Measurements from ENCODE around the gene ZNF532. TPM values are rescaled to one million over a fixed set of nuclear protein-coding genes. Genes with fewer than 3 reads are reported as not detected.

Gene ZNF532
- total RNA-seq, 6 donors from 2014 or later = 35.6 to 76.5 (median 42.9) TPM

- no peaks in the 10 kb centered on the region for H3K27me3 ChIP-seq
- WGBS, 2 donors = 87 to 95% methylated on average over 4 to 9 of the region's 9 CpGs
- peaks cover 0 to 14% (median 10%) of the 10 kb centered on the region in 4 donors for H3K4me1 ChIP-seq
- H3K9me3 ChIP-seq = no peaks in the 10 kb centered on the region
- DNase-seq (peak in 1 of 2 donors; percentile 56), ATAC-seq (ENCODE audit: low FRiP score in 2 of 2) (peak in 1 of 2 donors; percentile 25)
- peak overlapping the region in 1 of 4 donors; percentile 23 for H3K27ac ChIP-seq
- H3K4me3 ChIP-seq = no peak overlapping the region
- TF ChIP-seq POLR2A (IDR thresholded peaks at IDR 0.05) (no peak), CTCF (IDR thresholded peaks at IDR 0.05) (no peak), EP300 (IDR thresholded peaks at IDR 0.05) (no peak), POLR2AphosphoS5 (IDR thresholded peaks at IDR 0.05) (no peak)
- peaks cover 0 to 13% (median 5%) of the 10 kb centered on the region in 4 donors for H3K36me3 ChIP-seq
These were observed 33.5 kb downstream of the ZNF532 start for GRCh38 chr18:58898010-58898799.

- TF ChIP-seq CTCF (IDR thresholded peaks at IDR 0.05) = no peak
- TF ChIP-seq POLR2A (IDR thresholded peaks at IDR 0.05) = no peak
- TF ChIP-seq EP300 (IDR thresholded peaks at IDR 0.05) = no peak
- no peak for TF ChIP-seq POLR2AphosphoS5 (IDR thresholded peaks at IDR 0.05)
- DNase-seq (no peak), ATAC-seq (ENCODE audit: low FRiP score in 2 of 2) (peak in 1 of 2 donors; percentile 51)
- Histone ChIP-seq H3K4me3 (no peak overlapping the region), H3K27ac (peak overlapping the region in 1 of 4 donors; percentile 46), H3K27me3 (no peaks in the 10 kb centered on the region), H3K9me3 (no peaks in the 10 kb centered on the region), H3K4me1 (peaks cover 0 to 8% (median 7%) of the 10 kb centered on the region in 4 donors), H3K36me3 (peaks cover 0 to 13% (median 5%) of the 10 kb centered on the region in 4 donors)
- 66 to 90% methylated on average over 11 of the region's 11 CpGs for WGBS, 2 donors
These were observed 35.5 kb downstream of the ZNF532 start for GRCh38 chr18:58900015-58900649.

DNA sequence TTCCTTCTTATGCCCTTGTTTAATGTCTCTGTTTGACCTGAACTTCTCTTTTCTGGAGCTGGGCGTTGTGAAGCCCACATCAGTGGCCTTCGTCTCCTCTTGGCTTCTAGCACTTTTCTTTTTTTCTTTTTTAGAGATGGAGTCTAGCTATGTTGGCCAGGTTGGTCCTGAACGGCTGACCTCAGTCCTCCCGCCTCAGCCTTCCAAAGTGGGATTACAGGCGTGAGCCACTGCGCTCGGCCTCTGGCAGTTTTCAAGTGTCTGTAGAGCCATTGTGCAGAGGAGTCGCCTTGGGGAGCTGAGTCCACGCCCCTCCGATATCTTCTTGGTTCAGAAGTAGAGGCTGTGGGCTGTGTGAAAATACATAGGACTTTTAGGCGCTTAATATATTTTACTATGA, 36.5 kb downstream of the ZNF532 start:
- TF ChIP-seq POLR2AphosphoS5 (IDR thresholded peaks at IDR 0.05) (no peak), CTCF (IDR thresholded peaks at IDR 0.05) (no peak), POLR2A (IDR thresholded peaks at IDR 0.05) (no peak), EP300 (IDR thresholded peaks at IDR 0.05) (no peak)
- no peak overlapping the region for H3K27ac ChIP-seq
- DNase-seq (no peak), ATAC-seq (ENCODE audit: low FRiP score in 2 of 2) (no peak)
- H3K27me3 ChIP-seq = no peaks in the 10 kb centered on the region
- peaks cover 0 to 15% (median 5%) of the 10 kb centered on the region in 4 donors for H3K36me3 ChIP-seq
- WGBS, 2 donors = 95 to 98% methylated on average over 11 of the region's 11 CpGs
- no peaks in the 10 kb centered on the region for H3K9me3 ChIP-seq
- H3K4me1 ChIP-seq = peaks cover 0 to 10% (median 5%) of the 10 kb centered on the region in 4 donors
- no peak overlapping the region for H3K4me3 ChIP-seq

DNA sequence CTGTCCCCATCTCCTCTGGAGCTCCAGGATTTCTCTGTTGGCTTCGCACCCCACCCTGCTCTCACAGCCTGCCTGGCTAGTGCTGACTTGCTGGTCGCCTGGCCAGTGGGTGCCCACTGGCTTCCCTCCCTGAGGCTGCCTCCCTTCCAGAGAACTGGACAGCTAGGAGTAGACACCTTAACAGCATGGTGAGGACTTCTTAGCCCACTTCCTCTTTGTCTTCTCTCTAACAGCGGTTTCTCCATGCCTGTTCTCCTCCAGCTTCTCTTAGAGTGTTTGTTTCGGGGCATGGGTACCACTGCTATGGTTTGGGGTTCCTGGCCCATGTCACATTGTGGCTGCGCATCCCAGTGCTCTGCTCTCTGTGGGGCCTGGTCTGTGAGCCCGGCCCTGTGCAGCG, 37.1 kb downstream of the ZNF532 start:
- Histone ChIP-seq H3K36me3 (peaks cover 0 to 15% (median 5%) of the 10 kb centered on the region in 4 donors), H3K27me3 (no peaks in the 10 kb centered on the region), H3K4me1 (peaks cover 0 to 9% (median 3%) of the 10 kb centered on the region in 4 donors), H3K27ac (no peak overlapping the region), H3K4me3 (no peak overlapping the region), H3K9me3 (no peaks in the 10 kb centered on the region)
- WGBS, 2 donors = 96% methylated on average over 7 of the region's 7 CpGs
- DNase-seq (no peak), ATAC-seq (ENCODE audit: low FRiP score in 2 of 2) (no peak)
- TF ChIP-seq POLR2A (IDR thresholded peaks at IDR 0.05) = no peak
- no peak for TF ChIP-seq EP300 (IDR thresholded peaks at IDR 0.05)

GRCh38 chr18:58902961-58903360, 38.3 kb downstream of the ZNF532 start:
- 85 to 86% methylated on average over 5 of the region's 5 CpGs for WGBS, 2 donors
- ATAC-seq (ENCODE audit: low FRiP score in 2 of 2) = no peak
- no peaks in the 10 kb centered on the region for H3K9me3 ChIP-seq
- H3K36me3 ChIP-seq = peaks cover 0 to 15% (median 5%) of the 10 kb centered on the region in 4 donors
- TF ChIP-seq POLR2A (IDR thresholded peaks at IDR 0.05) = no peak
- no peak for TF ChIP-seq EP300 (IDR thresholded peaks at IDR 0.05)
- no peak for TF ChIP-seq CTCF (IDR thresholded peaks at IDR 0.05)
- TF ChIP-seq POLR2AphosphoS5 (IDR thresholded peaks at IDR 0.05) = no peak
- H3K4me1 ChIP-seq = peaks cover 0 to 9% (median 3%) of the 10 kb centered on the region in 4 donors
- no peak overlapping the region for H3K27ac ChIP-seq
- DNase-seq = no peak
- H3K27me3 ChIP-seq = no peaks in the 10 kb centered on the region
- no peak overlapping the region for H3K4me3 ChIP-seq

Measured in upper lobe of left lung (tissue), 6 donors.